Measurements from ENCODE around the gene SH3TC2. TPM values are rescaled to one million over a fixed set of nuclear protein-coding genes. Genes with fewer than 3 reads are reported as not detected.

SH3TC2 gene
- total and polyA plus RNA-seq, 8 donors, result 0.06 to 1.2 (median 0.27) TPM

GRCh38 chr5:148962761-148963324 is 100.0 kb downstream of the SH3TC2 start:
- H3K4me1 ChIP-seq, result peaks cover 4 to 9% (median 9%) of the 10 kb centered on the region in 3 donors
- H3K9me3 ChIP-seq, result peaks cover 0 to 2% (median 0%) of the 10 kb centered on the region in 4 donors
- H3K27me3 ChIP-seq, result no peaks in the 10 kb centered on the region
- no peaks in the 10 kb centered on the region for H3K36me3 ChIP-seq
- ATAC-seq, result no peak
- no peak overlapping the region for H3K4me3 ChIP-seq
- TF ChIP-seq CTCF (IDR thresholded peaks at IDR 0.05), result no peak
- DNase-seq, result no peak
- no peak for FAIRE-seq
- intact Hi-C loops (cut with DNase I), result no loop called here
- WGBS, 2 donors, result 84 to 91% methylated on average over 3 of the region's 3 CpGs
- no peak overlapping the region for H3K27ac ChIP-seq

DNA sequence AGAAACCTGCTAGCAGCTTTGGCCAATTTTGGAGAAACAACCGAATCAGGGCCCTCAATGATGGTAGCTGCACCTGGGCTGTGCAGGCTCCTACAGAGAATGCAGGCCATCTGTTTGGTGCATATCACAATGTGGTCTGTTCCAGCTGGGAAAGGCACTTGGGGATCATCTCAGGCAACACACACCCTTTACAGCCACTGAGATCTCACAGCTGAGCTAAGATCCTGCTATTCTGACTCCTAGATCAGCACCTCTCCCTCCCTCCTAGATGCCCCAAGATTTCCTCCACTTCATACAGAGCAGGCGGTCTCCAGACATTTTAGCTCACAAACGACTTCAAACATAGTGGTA is 100.7 kb downstream of the SH3TC2 start:
- H3K27ac ChIP-seq, result peak overlapping the region in 2 of 4 donors; percentile 26 to 51
- no peak for TF ChIP-seq CTCF (IDR thresholded peaks at IDR 0.05)
- WGBS, 2 donors, result 56 to 75% methylated on average over 3 of the region's 3 CpGs
- H3K4me1 ChIP-seq, result peaks cover 4 to 9% (median 9%) of the 10 kb centered on the region in 3 donors
- no peaks in the 10 kb centered on the region for H3K27me3 ChIP-seq
- DNase-seq (no peak), ATAC-seq (no peak), FAIRE-seq (no peak)
- intact Hi-C loops (cut with DNase I), result no loop called here
- H3K36me3 ChIP-seq, result no peaks in the 10 kb centered on the region
- no peak overlapping the region for H3K4me3 ChIP-seq
- H3K9me3 ChIP-seq, result peaks cover 0 to 2% (median 0%) of the 10 kb centered on the region in 4 donors

DNA sequence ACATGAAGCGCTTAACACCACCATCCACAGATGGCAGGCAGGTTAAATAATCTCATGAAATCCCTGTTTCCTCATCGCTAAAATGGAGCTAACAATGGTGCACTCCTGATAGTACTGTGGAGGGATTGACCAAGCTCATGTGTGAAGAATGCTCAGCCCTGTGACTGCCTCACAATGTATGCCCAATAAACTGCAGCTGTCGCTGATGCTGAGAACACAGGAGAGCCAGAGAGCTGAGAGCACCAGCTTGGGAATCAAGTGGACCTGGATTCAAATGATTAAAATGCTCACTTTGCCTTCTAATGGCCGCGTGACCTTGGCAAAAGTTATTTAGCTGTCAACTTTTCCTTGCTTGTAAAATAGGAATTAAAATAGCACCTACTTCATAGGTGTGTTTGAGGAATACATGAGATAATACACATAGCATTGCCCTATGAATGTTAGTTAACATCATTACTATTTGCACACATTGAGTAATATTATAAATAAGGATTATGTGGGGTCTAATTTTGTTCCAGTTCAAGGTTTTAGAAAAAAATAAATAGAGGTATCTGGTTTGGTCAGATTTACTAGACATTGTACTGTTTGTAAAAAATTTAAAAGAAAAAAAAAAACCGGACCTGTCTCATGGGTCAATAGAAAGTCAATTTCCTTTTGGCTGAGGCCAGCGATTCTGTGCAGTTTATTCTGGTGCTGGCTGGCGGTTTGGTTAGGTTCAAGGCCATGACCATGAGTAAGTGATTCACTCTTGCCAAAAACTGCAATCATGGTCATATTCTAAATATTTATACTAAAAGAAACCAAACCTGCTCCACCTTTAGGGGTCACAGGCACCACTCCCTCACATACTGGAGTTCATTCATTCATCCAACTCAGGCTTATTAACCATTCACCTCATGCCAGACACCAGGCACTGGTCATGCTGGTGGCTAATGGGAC is 101.3 kb downstream of the SH3TC2 start:
- Histone ChIP-seq H3K27me3 (no peaks in the 10 kb centered on the region), H3K36me3 (no peaks in the 10 kb centered on the region), H3K27ac (peak overlapping the region in 3 of 4 donors; percentile 26 to 51 (median 28)), H3K9me3 (peaks cover 0 to 2% (median 0%) of the 10 kb centered on the region in 4 donors), H3K4me1 (peaks cover 4 to 9% (median 9%) of the 10 kb centered on the region in 3 donors), H3K4me3 (no peak overlapping the region)
- FAIRE-seq (no peak), ATAC-seq (peak; percentile 62 to 81 (median 72)), DNase-seq (peak in 3 of 6 donors; percentile 48 to 62 (median 54))
- no peak for TF ChIP-seq CTCF (IDR thresholded peaks at IDR 0.05)
- intact Hi-C loops (cut with DNase I), result no loop called here
- WGBS, 2 donors, result 29 to 40% methylated on average over 8 of the region's 8 CpGs

DNA sequence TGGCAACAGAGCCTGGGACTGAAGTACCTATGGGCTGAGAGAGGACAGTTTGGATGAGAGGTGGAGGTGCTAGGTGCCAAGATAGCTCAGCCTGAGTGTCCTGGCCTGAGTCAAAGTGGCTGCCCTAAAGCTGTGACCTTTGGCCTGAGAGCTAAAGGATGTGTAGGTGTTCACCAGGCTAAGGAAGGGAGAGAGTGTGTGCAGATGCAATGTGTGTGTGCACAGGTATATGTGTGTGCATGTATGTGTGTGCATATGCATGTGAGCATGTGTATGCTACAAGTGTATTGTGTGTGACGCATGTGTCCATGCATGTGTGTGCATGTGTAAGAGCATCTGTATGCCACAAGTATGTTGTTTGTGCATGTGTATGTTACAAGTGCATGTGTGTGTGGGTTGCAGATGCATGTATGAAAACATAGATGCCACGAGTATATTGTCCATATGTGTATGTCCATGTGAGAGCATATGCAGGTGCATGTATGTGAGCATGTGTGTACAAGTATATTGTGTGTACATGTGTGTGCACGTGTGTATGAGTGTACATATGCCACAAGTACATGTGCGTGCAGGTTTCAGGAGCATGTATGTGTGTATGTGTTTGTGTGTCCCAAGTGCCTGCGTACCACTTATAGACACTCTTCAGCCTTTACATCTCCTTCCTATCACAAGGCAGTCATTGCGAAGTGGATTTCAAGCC is 102.6 kb downstream of the SH3TC2 start:
- ATAC-seq (no peak), FAIRE-seq (no peak), DNase-seq (no peak)
- WGBS, 2 donors, result 92 to 94% methylated on average over 6 of the region's 6 CpGs
- Histone ChIP-seq H3K27ac (no peak overlapping the region), H3K4me3 (no peak overlapping the region), H3K9me3 (peaks cover 0 to 2% (median 0%) of the 10 kb centered on the region in 4 donors), H3K36me3 (no peaks in the 10 kb centered on the region), H3K27me3 (no peaks in the 10 kb centered on the region), H3K4me1 (peaks cover 4 to 9% (median 9%) of the 10 kb centered on the region in 3 donors)
- no peak for TF ChIP-seq CTCF (IDR thresholded peaks at IDR 0.05)
- intact Hi-C loops (cut with DNase I), result no loop called here
